SK-N-SH (cell line): ENCODE data around the gene RASGRP2. TPM values are rescaled to one million over a fixed set of nuclear protein-coding genes. Genes with fewer than 3 reads are reported as not detected.

Source experiments
- CTCF ChIA-PET: fragments of 300-600, 350-600 bp; formaldehyde crosslinking; extraction: SDS; loops from one replicate; lab custom pipeline; 2021; lab: Yijun Ruan, JAX
- POLR2A ChIA-PET: fragments of 350-600 bp; sonication (Branson Sonifier 250); formaldehyde crosslinking; extraction: SDS; loops from one replicate; lab custom pipeline; 2020; ENCODE audit warnings: antibody characterized with exemption, inconsistent platforms; lab: Yijun Ruan, JAX
- DNase-seq: peaks from one replicate; pipeline ENCODE4 v3.0.0; 2012
- H2AFZ ChIP-seq: fragments of 200-600 bp; sonication (generic); 2 replicates; pipeline ENCODE4 v1.8.1; 2016; ENCODE audit warnings: antibody characterized with exemption, mild to moderate bottlenecking, low read depth
- H3F3A ChIP-seq: fragments of 200-600 bp; sonication (generic); replicated peaks from 2 replicates; pipeline ENCODE3; 2016; ENCODE audit warnings: antibody characterized with exemption, mild to moderate bottlenecking; ENCODE audit not compliant: insufficient read depth
- H3K27ac ChIP-seq, 2 experiments: fragments of 200-500 bp in 1 of 2; fragments of 200-600 bp in 1 of 2; sonication (Bioruptor generic) in 1 of 2; sonication (generic), shearing (Covaris generic) in 1 of 2; 2 replicates each; pipeline versions ENCODE4 v1.5.1 to v1.6.1; 2014 to 2016; ENCODE audit warnings: low read depth in 2 of 2, inconsistent platforms in 1 of 2, low read length in 1 of 2, mild to moderate bottlenecking in 1 of 2, mixed read lengths in 1 of 2
- H3K27me3 ChIP-seq: fragments of 200-600 bp; sonication (generic), shearing (Covaris generic); 2 replicates; pipeline ENCODE4 v1.6.1; 2016; ENCODE audit warnings: mixed run types; ENCODE audit not compliant: insufficient read depth
- H3K36me3 ChIP-seq, 2 experiments: fragments of 200-500 bp in 1 of 2; fragments of 200-600 bp in 1 of 2; sonication (Bioruptor generic) in 1 of 2; sonication (generic) in 1 of 2; replicated peaks in 1 of 2; 2 replicates each; pipeline versions ENCODE3 to v1.5.1; 2014 to 2016; ENCODE audit warnings: low read length in 1 of 2, mild to moderate bottlenecking in 1 of 2; ENCODE audit not compliant: insufficient read depth in 2 of 2, control insufficient read depth in 1 of 2
- H3K4me1 ChIP-seq, 2 experiments: fragments of 200-500 bp in 1 of 2; fragments of 200-600 bp in 1 of 2; sonication (Bioruptor generic) in 1 of 2; sonication (generic), shearing (Covaris generic) in 1 of 2; 2 replicates each; pipeline versions ENCODE4 v1.5.1 to v1.6.1; 2014 to 2016; ENCODE audit warnings: low read depth in 1 of 2, low read length in 1 of 2, mixed run types in 1 of 2; ENCODE audit not compliant: insufficient read depth in 2 of 2, control insufficient read depth in 1 of 2
- H3K4me2 ChIP-seq: fragments of 200-600 bp; sonication (generic), shearing (Covaris generic); 2 replicates; pipeline ENCODE4 v1.6.1; 2017; ENCODE audit warnings: mixed run types
- H3K4me3 ChIP-seq, 2 experiments: fragments of 200-500 bp in 1 of 2; fragments of 200-600 bp in 1 of 2; sonication (Bioruptor generic) in 1 of 2; sonication (generic), shearing (Covaris generic) in 1 of 2; 2 replicates each; pipeline versions ENCODE4 v1.5.1 to v1.8.1; 2014 to 2016; ENCODE audit warnings: low read depth in 2 of 2, inconsistent platforms in 1 of 2, low read length in 1 of 2, mild to moderate bottlenecking in 1 of 2, mixed read lengths in 1 of 2, moderate library complexity in 1 of 2
- H3K79me2 ChIP-seq: fragments of 200-600 bp; sonication (generic); 2 replicates; pipeline ENCODE4 v1.8.1; 2017; ENCODE audit warnings: mild to moderate bottlenecking; ENCODE audit not compliant: insufficient read depth
- H3K9ac ChIP-seq: fragments of 200-600 bp; sonication (generic); 2 replicates; pipeline ENCODE4 v1.6.1; 2017; ENCODE audit warnings: mixed run types
- H3K9me2 ChIP-seq: fragments of 200-600 bp; sonication (generic); 2 replicates; pipeline ENCODE4 v1.6.1; 2017; ENCODE audit warnings: mixed run types
- H3K9me3 ChIP-seq: fragments of 200-600 bp; sonication (generic); 2 replicates; pipeline ENCODE4 v1.6.1; 2017; ENCODE audit warnings: mixed run types, mild to moderate bottlenecking, moderate library complexity
- H4K20me1 ChIP-seq: fragments of 200-600 bp; sonication (generic); 2 replicates; pipeline ENCODE4 v1.6.1; 2017; ENCODE audit warnings: mild to moderate bottlenecking, mixed run types; ENCODE audit not compliant: insufficient read depth
- ELF1 ChIP-seq: IDR thresholded peaks from 2 replicates; pipeline ENCODE4 v1.4.0; 2012
- GABPA ChIP-seq: IDR thresholded peaks from 2 replicates; pipeline ENCODE4 v1.4.0; 2012; ENCODE audit warnings: low read depth, mild to moderate bottlenecking
- MAX ChIP-seq: IDR thresholded peaks from 2 replicates; pipeline ENCODE4 v1.4.0; 2012; ENCODE audit warnings: low read depth
- MXI1 ChIP-seq: IDR thresholded peaks from 2 replicates; pipeline ENCODE4 v1.6.1; 2012; ENCODE audit warnings: mild to moderate bottlenecking, low read depth, low read length, improper control_type of control experiment
- POLR2AphosphoS5 ChIP-seq: IDR thresholded peaks from 2 replicates; pipeline ENCODE4 v1.6.1; 2012; ENCODE audit warnings: low read depth, low read length
- RXRA ChIP-seq: IDR thresholded peaks from 2 replicates; pipeline ENCODE4 v1.4.0; 2012; ENCODE audit warnings: low read depth, mild to moderate bottlenecking, borderline replicate concordance
- TEAD4 ChIP-seq: IDR thresholded peaks from 2 replicates; pipeline ENCODE4 v1.4.0; 2012; ENCODE audit warnings: mild to moderate bottlenecking, borderline replicate concordance; ENCODE audit not compliant: insufficient read depth
- YY1 ChIP-seq: IDR thresholded peaks from 2 replicates; pipeline ENCODE4 v1.4.0; 2012; ENCODE audit warnings: low read depth, mild to moderate bottlenecking
- WGBS: methylation state at CpG from one replicate; pipeline ENCODE4 v1.1.6; 2017; ENCODE audit warnings: low lambda C conversion rate; 5-methylcytosine and 5-hydroxymethylcytosine counted together
- polyA plus RNA-seq, 3 experiments: library from polyadenylated mRNA; depleted of rRNA; stranded (reverse); fragments of >200 nt; gene quantifications; 2 replicates each; pipeline ENCODE4 v1.2.3, GENCODE V29; 2012

Gene RASGRP2
- polyA plus RNA-seq, 1 of the 3 experiments (the other 2 are of a cell fraction) = 1.6 TPM

GRCh38 chr11:64772303-64773018 lies 28.5 kb upstream of the RASGRP2 start:
- no peak overlapping the region for H3K4me2 ChIP-seq
- DNase-seq = no peak
- H3K79me2 ChIP-seq = peaks cover 93% of the 10 kb centered on the region
- POLR2A ChIA-PET = interaction anchor here (1.0 kb wide), 2 partner anchors 8 to 10 kb away, joined by 3 read pairs; no protein-coding TSS in a partner anchor
- TF ChIP-seq ELF1 (no peak), YY1 (no peak)
- TF ChIP-seq, all 33 proteins: peak for 0
- WGBS = 90% methylated on average over 3 of the region's 3 CpGs
- CTCF ChIA-PET = interaction anchor here (0.9 to 2.6 kb wide), 8 partner anchors 9 to 120 kb away, joined by 3 to 14 read pairs (median 4); no protein-coding TSS in a partner anchor
- Histone ChIP-seq H3K4me1 (peaks cover 12% of the 10 kb centered on the region in 2 experiments), H3K27ac (peak overlapping the region in 1 of 2 experiments; percentile 25; a peak in 2 of 4 replicates), H3K9me2 (no peaks in the 10 kb centered on the region), H3K4me3 (no peak overlapping the region; a peak in 1 of 4 replicates), H3K9ac (no peak overlapping the region), H3F3A (peaks cover 40% of the 10 kb centered on the region), H3K27me3 (no peaks in the 10 kb centered on the region), H4K20me1 (peaks cover 96% of the 10 kb centered on the region), H3K36me3 (peaks cover 96 to 98% of the 10 kb centered on the region in 2 experiments), H3K9me3 (no peaks in the 10 kb centered on the region), H2AFZ (no peak overlapping the region)

GRCh38 chr11:64771861-64772260 lies 27.9 kb upstream of the RASGRP2 start:
- H3K79me2 ChIP-seq = peaks cover 93% of the 10 kb centered on the region
- peaks cover 40% of the 10 kb centered on the region for H3F3A ChIP-seq
- no peak overlapping the region for H3K9ac ChIP-seq
- H3K4me1 ChIP-seq = peaks cover 10 to 12% of the 10 kb centered on the region in 2 experiments
- 96% methylated on average over 2 of the region's 2 CpGs for WGBS
- DNase-seq = no peak
- peaks cover 96% of the 10 kb centered on the region for H4K20me1 ChIP-seq
- no peaks in the 10 kb centered on the region for H3K27me3 ChIP-seq
- H3K9me2 ChIP-seq = no peaks in the 10 kb centered on the region
- no peaks in the 10 kb centered on the region for H3K9me3 ChIP-seq
- H3K4me2 ChIP-seq = no peak overlapping the region
- TF ChIP-seq GABPA (no peak), POLR2AphosphoS5 (no peak), RXRA (no peak)
- H3K36me3 ChIP-seq = peaks cover 97 to 99% of the 10 kb centered on the region in 2 experiments
- CTCF ChIA-PET = interaction anchor here (0.9 to 2.6 kb wide), 9 partner anchors 8 to 83 kb away, joined by 3 to 14 read pairs (median 5); no protein-coding TSS in a partner anchor
- no peak overlapping the region for H2AFZ ChIP-seq
- POLR2A ChIA-PET = interaction anchor here (1.0 kb wide), 1 partner anchor 10 kb away, joined by 3 read pairs; no protein-coding TSS in a partner anchor
- H3K4me3 ChIP-seq = no peak overlapping the region
- no peak overlapping the region for H3K27ac ChIP-seq

GRCh38 chr11:64770120-64770519 lies 26.2 kb upstream of the RASGRP2 start:
- POLR2A ChIA-PET = no interaction called here
- Histone ChIP-seq H3K9ac (no peak overlapping the region), H3F3A (peaks cover 40% of the 10 kb centered on the region)

More at GRCh38 chr11:64770120-64770519, 26.2 kb upstream of the RASGRP2 start:
- Histone ChIP-seq H3K27ac (0 out of 4 replicates have a peak overlapping the region, but pooled peaks of 1 of the 2 experiments have one; percentile 3), H3K9me3 (no peaks in the 10 kb centered on the region), H3K4me3 (no peak overlapping the region)
- CTCF ChIA-PET = interaction anchor here (0.6 to 2.6 kb wide), 5 partner anchors 8 to 460 kb away, joined by 3 to 14 read pairs (median 4); no protein-coding TSS in a partner anchor
- TF ChIP-seq MXI1 = no peak
- TF ChIP-seq TEAD4 = no peak
- no peak for TF ChIP-seq MAX
- no peak for TF ChIP-seq POLR2AphosphoS5
- TF ChIP-seq, all 33 proteins: peak for 0
- WGBS = 96% methylated on average over 12 of the region's 12 CpGs
- Histone ChIP-seq H3K36me3 (peaks cover 87 to 95% of the 10 kb centered on the region in 2 experiments), H3K27me3 (no peaks in the 10 kb centered on the region), H3K9me2 (no peaks in the 10 kb centered on the region), H4K20me1 (peaks cover 88% of the 10 kb centered on the region), H3K4me1 (no peaks in the 10 kb centered on the region; a peak in 3 of 4 replicates), H2AFZ (no peak overlapping the region), H3K79me2 (peaks cover 80% of the 10 kb centered on the region), H3K4me2 (no peak overlapping the region)
- DNase-seq = no peak
